Chondrocyte (in vitro differentiated cells): ENCODE data around the gene STIM1. TPM values are rescaled to one million over a fixed set of nuclear protein-coding genes. Genes with fewer than 3 reads are reported as not detected.
"Not testable (repeated sequence)": the region's sequence is repeated elsewhere in the genome, so short reads cannot be mapped to it uniquely, and the experiment has no call there.

ENCODE experiments used
- DNase-seq: peaks from one replicate; pipeline ENCODE4 v3.0.0; 2021; ENCODE audit warnings: mixed read lengths, low spot score
- H3K27ac Mint-ChIP-seq: one replicate; pipeline ENCODE4 v1.8.0; 2021; ENCODE audit warnings: mild to moderate bottlenecking, moderate library complexity, mixed read lengths; ENCODE audit not compliant: unreplicated experiment
- H3K27me3 Mint-ChIP-seq: 2 replicates; pipeline ENCODE4 v1.8.0; 2021; ENCODE audit warnings: low read depth, mixed read lengths
- H3K36me3 Mint-ChIP-seq: 2 replicates; pipeline ENCODE4 v1.8.0; 2021; ENCODE audit warnings: low read depth, mixed read lengths
- H3K4me1 Mint-ChIP-seq: 2 replicates; pipeline ENCODE4 v1.8.0; 2021; ENCODE audit warnings: low read depth, mild to moderate bottlenecking, mixed read lengths
- H3K4me3 Mint-ChIP-seq: one replicate; pipeline ENCODE4 v1.8.0; 2021; ENCODE audit warnings: mild to moderate bottlenecking, moderate library complexity, mixed read lengths; ENCODE audit not compliant: unreplicated experiment
- H3K9me3 Mint-ChIP-seq: 2 replicates; pipeline ENCODE4 v1.8.0; 2021; ENCODE audit warnings: low read depth, mixed read lengths
- total RNA-seq: library from RNA; stranded (reverse); gene quantifications from 3 replicates; pipeline ENCODE4 v1.2.1, GENCODE V29; 2021
- TF ChIP-seq, protein P1 (sequence below): fragments of 200-600 bp; sonication (generic); IDR thresholded peaks from 2 replicates; pipeline ENCODE4 v1.5.0; 2021; ENCODE audit warnings: antibody characterized with exemption, mild to moderate bottlenecking, moderate library complexity

The STIM1 gene
- total RNA-seq, 1 donor from 2014 or later = 50.7 TPM

DNA sequence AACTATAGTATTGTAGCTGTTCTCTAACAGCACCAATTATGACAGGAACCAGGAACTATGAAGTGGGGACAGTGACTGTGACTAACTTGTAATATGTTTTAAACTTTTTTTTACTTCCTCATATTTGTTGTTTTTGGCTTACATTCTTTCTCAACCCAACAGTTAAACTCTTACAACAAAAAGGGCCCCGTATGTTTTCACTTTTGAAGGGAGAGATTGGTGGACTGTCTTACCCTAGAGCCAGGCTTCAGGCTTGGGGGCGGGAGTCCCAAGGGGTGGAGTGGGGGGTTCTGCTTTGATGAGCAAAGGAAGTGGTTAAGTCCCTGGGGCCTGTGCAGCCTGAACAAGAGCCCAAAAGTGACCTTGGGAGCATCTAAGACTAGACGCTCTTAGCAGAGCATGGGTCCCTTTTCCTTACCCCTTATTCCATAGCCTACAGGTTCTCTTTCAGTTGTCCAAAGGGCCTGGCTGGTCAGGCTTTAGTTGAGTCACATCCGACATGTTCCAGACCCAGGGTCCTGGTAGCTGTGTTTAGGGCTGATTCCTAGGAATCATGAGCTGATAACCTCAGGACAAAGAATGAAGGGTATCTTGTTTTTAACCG, 38.8 kb downstream of the STIM1 start:
- no peak for DNase-seq
- peak overlapping the region; percentile 77 for H3K27ac Mint-ChIP-seq
- no peaks in the 10 kb centered on the region for H3K36me3 Mint-ChIP-seq
- peaks cover 16% of the 10 kb centered on the region for H3K4me1 Mint-ChIP-seq
- no peak overlapping the region for H3K4me3 Mint-ChIP-seq
- no peaks in the 10 kb centered on the region for H3K9me3 Mint-ChIP-seq
- no peaks in the 10 kb centered on the region for H3K27me3 Mint-ChIP-seq
- TF ChIP-seq, protein P1, sequence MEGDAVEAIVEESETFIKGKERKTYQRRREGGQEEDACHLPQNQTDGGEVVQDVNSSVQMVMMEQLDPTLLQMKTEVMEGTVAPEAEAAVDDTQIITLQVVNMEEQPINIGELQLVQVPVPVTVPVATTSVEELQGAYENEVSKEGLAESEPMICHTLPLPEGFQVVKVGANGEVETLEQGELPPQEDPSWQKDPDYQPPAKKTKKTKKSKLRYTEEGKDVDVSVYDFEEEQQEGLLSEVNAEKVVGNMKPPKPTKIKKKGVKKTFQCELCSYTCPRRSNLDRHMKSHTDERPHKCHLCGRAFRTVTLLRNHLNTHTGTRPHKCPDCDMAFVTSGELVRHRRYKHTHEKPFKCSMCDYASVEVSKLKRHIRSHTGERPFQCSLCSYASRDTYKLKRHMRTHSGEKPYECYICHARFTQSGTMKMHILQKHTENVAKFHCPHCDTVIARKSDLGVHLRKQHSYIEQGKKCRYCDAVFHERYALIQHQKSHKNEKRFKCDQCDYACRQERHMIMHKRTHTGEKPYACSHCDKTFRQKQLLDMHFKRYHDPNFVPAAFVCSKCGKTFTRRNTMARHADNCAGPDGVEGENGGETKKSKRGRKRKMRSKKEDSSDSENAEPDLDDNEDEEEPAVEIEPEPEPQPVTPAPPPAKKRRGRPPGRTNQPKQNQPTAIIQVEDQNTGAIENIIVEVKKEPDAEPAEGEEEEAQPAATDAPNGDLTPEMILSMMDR = no peak

DNA sequence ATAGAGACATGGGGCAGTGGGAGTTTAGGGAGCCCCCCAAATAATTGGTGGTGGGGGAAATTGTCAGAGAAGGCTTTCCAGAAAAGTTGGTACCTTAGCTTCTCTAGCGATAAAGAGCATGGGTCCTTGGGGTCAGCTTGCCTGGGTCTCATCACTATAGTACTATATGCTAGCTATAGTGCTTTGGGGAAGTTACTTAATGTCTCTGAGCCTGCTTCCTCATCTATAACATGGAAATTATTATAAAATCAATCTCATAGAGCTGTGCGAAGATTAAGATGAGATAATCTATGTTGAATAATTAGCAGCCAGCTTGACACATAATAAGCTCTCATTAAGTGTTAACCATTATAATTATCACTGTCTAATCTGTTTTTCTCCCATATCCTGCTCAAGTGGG, 41.2 kb downstream of the STIM1 start:
- H3K27me3 Mint-ChIP-seq = no peaks in the 10 kb centered on the region
- peaks cover 16% of the 10 kb centered on the region for H3K4me1 Mint-ChIP-seq
- no peak overlapping the region for H3K4me3 Mint-ChIP-seq

DNA sequence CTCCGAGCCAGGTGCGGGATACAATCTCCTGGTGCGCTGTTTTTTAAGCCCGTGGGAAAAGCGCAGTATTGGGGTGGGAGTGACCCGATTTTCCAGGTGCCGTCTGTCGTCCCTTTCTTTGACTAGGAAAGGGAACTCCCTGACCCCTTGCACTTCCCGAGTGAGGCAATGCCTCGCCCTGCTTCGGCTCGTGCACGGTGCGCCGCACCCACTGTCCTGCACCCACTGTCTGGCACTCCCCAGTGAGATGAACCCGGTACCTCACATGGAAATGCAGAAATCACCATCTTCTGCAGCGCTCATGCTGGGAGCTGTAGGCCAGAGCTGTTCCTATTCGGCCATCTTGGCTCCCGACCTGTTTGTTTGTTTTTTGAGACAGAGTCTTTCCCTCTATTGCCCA, 44.8 kb downstream of the STIM1 start:
- H3K4me1 Mint-ChIP-seq = peaks cover 16% of the 10 kb centered on the region

More for the DNA sequence above, 41.2 kb downstream of the STIM1 start:
- no peak overlapping the region for H3K27ac Mint-ChIP-seq
- TF ChIP-seq, protein P1 = no peak
- H3K9me3 Mint-ChIP-seq = no peaks in the 10 kb centered on the region
- no peaks in the 10 kb centered on the region for H3K36me3 Mint-ChIP-seq
- no peak for DNase-seq

DNA sequence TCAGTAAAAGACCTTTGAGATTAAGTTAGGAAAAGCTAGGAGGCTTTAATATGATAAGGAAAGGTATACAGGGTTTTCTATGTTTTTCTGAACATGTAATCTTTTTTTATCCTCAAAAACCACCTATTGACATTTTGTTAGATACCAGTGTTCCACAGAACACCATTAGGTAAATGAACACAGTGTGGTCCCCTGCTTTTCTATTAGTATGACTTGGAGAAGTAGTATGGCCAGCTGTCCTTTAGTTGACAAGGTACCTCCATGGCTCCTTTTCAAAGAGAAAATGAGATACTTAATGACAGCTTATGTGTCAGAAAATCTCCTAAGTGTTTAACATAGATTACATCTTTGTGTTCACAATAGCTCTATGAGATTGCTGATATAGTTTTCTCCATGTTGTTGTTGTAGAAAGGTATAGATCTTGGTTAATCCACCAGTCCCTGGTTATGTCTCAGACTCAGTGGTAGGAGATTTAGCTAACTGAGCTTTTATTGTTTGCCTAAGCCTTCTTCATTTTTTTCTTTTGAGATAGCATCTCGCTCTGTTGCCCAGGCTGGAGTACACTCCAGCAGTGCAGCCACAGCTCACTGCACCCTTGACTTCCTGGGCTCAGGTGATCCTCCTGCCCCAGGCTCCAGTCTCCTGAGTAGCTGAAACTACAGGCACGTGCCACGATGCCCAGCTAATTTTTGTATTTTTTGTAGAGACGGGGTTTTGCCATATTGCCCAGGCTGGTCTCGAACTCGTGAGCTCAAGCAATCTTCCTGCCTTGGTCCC, 46.0 kb downstream of the STIM1 start:
- no peaks in the 10 kb centered on the region for H3K36me3 Mint-ChIP-seq
- TF ChIP-seq, protein P1 = no peak
- no peak overlapping the region for H3K4me3 Mint-ChIP-seq
- no peak for DNase-seq
- no peaks in the 10 kb centered on the region for H3K27me3 Mint-ChIP-seq
- H3K27ac Mint-ChIP-seq = no peak overlapping the region
- H3K9me3 Mint-ChIP-seq = no peaks in the 10 kb centered on the region
- H3K4me1 Mint-ChIP-seq = peaks cover 22% of the 10 kb centered on the region

More for the DNA sequence above, 44.8 kb downstream of the STIM1 start:
- DNase-seq, H3K36me3 Mint-ChIP-seq, H3K9me3 Mint-ChIP-seq, H3K27me3 Mint-ChIP-seq, H3K4me3 Mint-ChIP-seq, H3K27ac Mint-ChIP-seq: not testable (repeated sequence)

DNA sequence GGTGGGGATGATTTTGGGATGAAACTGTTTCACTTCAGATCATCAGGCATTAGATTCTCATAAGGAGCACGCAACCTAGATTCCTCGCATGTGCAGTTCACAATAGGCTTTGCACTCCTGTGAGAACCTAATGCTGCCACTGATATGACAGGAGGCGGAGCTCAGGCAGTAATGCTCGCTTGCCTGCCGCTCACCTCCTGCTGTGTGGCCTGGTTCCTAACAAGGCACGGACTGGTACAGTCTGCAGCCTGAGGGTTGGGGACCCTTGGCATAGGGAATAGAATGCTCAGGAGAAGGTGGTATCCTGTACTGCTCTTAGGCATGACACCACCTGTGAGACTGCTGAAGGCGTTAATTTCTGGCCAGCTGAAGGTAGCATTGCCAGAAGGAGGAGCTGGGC, 47.0 kb downstream of the STIM1 start:
- TF ChIP-seq, protein P1 = no peak
- H3K9me3 Mint-ChIP-seq = no peaks in the 10 kb centered on the region
- no peak overlapping the region for H3K4me3 Mint-ChIP-seq
- peaks cover 22% of the 10 kb centered on the region for H3K4me1 Mint-ChIP-seq
- H3K27me3 Mint-ChIP-seq = no peaks in the 10 kb centered on the region
- H3K27ac Mint-ChIP-seq = no peak overlapping the region
- no peaks in the 10 kb centered on the region for H3K36me3 Mint-ChIP-seq
- no peak for DNase-seq
